GM19324 (cell line): Measurements from ENCODE around the gene KLHL25.
"Not testable (repeated sequence)": the region's sequence is repeated elsewhere in the genome, so short reads cannot be mapped to it uniquely, and the experiment has no call there.

ENCODE experiments used
- ATAC-seq: cut with Tn5 transposase; IDR thresholded peaks from one replicate; pipeline ENCODE4 v1.9.1; 2021; ENCODE audit warnings: mild to moderate bottlenecking, moderate library complexity; ENCODE audit not compliant: unreplicated experiment, low FRiP score

Gene KLHL25

DNA sequence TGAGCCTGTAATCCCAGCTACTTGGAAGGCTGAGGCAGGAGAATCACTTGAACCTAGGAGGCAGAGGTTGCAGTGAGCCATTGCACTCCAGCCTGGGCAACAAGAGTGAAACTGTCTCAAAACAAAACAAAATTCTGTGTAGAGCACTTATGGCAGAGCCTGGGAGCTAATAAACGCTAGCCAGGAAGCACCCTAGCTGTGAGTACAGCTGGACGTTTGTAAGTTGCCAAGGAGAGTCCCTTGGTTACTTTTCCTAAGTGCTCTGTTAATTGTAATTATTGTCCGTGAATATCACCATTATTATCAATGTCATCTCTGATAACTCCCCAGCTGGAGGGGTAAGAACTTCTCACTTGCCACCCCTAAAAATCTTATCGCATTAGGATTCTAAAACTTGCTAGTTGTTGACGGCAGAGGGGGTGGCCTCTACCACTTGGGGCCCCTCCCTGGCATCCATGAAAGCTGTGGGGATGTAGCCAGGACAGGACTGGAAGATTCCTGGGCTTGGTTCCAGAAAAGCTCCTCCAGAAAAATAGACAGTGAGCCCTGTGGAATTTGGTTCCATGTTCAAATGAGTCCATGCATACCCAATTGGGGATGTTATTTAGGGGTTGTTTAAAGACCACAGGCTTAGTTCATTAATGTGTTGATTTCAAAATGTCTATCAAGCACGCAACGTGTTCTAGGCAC is 9.9 kb upstream of the KLHL25 start:
- ATAC-seq, result no peak

GRCh38 chr15:85802617-85803016 is 7.9 kb upstream of the KLHL25 start:
- not testable (repeated sequence) for ATAC-seq

GRCh38 chr15:85800478-85801123 is 5.9 kb upstream of the KLHL25 start:
- ATAC-seq, result no peak

DNA sequence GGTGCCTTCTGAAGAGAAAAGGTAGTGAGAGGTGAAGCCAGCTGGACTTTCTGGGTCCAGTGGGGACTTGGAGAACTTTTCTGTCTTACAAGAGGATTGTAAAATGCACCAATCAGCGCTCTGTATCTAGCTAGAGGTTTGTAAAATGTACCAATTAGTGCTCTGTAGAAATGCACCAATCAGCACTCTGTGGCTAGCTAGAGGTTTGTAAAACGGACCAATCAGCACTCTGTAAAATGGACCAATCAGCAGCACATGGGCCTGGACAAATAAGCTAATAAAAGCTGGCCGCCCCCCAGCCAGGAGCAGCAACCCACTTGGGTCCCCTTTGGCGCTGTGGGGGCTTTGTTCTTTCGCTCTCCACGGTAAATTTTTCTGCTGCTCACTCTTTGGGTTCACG is 1.6 kb upstream of the KLHL25 start:
- not testable (repeated sequence) for ATAC-seq

DNA sequence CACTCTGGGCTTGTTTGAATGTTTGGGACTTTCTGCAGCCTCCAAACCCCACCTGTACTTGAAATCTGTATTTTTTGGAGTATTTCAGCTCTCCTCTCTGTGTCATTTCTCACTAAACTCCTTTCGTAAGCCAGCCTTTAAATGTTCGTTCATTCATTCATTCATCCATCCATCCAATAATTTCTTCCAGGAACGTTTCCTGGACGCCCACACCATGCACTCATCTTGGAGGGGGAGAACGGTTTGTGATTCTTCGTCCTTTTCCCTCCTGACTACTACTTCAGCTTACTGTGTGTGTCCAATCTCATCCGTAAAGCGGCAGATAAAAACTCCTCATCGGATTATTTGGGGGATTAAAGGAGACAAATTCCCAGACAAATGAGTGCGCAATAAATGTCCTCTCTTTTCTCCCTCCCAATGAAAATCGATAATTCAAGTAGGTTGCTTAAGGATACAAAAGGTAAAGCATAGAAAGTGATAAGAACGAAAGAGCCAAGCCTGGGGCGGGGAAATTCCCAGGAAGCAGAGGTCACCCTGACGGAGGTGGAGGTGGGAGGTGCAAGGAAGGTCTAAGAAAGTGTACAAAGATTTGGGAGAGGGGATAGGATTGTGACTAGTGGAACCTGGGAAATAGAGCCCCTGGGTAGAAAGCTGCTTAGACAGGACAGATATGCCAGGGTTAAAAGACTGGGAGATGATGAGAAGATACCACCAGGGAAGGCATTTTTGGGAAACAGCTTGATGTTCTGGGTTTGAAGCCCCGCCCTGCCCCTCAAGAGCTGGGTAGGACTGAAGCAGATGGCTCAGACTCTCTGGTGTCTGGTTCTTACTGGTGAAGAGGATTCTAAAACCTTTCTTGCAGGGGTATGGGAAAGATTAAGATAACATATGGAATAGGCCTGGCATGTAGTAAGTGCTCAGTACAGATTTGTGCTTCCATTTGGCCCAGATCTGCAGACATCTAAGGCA is 896 bp upstream of the KLHL25 start:
- no peak for ATAC-seq

DNA sequence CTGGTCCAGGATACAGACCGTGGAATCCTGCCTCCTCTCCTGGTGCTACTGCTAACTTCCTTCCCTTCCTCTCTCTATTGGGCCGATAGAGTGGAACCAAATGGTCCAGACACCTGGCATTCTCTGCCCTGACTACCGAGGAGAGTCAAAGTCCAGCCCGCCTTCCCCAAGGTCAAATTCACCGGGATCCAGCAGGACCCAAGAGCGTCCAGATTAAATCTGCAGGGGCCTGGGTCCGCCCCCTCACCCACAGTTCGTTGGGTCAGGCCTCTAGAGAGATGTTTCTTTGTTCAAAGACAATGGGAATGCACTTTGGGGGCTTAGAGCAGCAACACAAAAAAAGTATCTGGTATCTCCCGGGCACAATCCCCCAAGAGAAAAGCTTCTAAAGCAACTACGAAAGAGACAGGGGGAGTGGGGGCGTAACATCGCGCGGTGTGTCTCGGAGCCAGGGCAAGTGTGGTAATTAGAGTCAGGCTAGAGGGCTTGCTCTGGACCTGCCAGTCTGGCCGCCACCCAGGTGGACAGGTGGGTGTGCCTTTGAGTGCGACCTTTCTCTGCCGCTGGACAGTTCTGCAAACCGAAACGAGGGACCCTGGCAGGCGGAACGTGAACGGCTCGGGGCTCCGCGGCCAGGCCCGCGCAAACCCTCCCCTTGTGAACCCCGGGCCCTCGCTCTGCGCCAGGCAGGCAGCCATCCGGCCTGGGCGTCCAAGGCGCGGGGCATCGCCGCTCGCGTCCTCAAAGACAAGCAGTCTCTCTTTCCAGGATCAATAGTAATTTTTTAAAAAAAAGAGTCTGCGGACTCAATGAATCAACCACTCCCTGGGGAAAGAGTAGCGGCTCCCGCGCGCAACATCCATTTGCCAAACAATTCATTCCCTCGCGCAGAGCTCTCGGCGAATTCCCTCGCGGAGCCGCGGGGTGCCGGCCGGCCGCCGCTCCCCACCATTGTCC is 806 bp downstream of the KLHL25 start:
- peak; percentile 32 for ATAC-seq

DNA sequence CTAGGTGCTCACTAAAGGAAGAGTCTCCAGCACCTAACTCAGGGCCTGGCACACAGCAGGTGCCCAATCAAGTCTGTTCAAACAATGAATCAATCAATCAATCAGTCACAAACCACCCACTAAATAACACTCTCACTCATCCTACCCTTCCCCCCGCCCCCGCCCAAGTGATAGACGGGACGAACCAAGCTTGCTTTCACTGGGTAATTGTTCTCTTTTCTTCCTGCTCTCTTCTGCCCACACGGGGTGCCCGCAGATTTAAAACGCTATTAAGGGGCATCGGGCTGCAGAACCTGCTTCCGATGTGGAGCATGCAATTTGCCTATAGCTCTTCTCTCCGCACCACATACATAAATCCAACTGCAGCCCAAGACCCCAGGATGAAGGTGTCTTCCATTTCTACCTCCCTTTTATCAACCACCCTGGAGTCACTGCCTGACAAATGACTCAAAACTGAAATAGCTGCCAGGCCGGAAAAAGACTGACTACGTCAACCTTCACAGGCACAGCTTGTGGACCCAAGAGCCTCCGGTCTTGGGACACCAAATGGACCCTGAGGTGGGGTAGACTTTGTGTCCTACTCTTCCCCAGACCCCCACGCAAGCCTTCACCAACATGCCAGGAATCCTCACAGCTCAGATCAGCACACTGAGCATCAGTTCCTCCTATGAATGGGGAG is 1.7 kb downstream of the KLHL25 start:
- no peak for ATAC-seq

DNA sequence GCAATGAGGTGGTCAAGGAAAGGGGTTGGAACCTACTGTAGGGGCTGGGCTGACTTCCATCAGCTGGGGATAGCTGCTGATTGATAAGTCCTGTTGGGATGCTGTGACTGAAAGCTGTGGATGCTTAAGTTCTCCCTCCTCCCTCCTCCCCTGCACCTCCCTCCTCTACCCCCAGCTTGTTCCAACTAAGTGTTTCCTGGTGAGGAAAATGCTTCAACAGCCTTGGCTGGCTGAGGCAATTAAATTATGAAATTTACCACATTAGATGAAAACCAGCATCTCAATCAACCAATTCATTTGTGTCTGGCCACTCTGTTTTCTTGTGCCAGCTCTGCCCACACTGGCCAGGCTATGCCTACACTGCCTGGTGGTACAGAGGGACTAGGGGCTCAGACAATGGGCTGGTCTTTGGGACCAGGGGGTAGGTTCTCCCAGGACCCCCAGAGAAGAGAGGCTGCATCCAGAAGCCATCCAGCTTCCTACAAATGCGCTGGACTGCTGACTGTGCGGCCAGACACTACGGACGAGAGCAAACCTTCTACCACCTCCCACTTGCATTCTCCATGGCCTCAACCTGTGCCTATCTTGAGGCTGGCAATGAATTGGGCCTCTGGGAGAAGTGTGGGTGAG is 2.5 kb downstream of the KLHL25 start:
- ATAC-seq, result no peak

- ATAC-seq, result no peak
These were observed 5.2 kb downstream of the KLHL25 start for GRCh38 chr15:85789496-85789875.

DNA sequence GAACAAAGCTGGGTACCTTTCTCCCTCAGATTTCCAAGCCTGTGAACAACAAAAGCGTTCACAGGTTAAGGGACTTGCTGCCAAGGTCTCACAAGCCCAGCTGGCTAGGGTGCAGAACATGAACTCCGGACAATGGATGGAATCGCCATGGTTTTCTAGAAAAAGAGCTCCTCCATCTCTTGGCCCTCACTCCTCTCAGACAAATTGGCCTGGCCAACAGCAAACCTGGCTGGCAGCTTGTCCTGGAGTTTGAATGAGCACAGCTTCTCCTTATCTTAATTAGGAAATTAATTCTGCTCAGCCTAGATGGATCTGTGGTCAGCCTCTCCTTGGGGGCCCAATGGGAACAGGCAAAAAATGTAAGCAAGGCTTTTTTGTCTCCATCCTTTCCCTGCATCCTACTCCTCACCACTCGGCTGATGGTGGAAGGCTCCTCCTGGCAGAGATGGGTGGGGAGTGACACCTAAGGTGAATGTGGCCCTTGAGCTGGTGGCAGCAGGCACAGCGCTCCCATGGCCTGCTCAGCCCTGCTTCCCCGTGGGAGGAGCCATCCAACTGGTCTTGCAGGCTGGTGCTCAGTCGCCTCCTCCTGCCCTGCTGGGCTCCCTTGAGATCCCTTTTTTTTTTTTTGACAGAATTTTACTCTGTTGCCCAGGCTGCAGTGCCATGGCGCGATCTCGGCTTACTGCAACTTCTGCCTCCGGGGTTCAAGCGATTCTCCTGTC is 5.8 kb downstream of the KLHL25 start:
- no peak for ATAC-seq

DNA sequence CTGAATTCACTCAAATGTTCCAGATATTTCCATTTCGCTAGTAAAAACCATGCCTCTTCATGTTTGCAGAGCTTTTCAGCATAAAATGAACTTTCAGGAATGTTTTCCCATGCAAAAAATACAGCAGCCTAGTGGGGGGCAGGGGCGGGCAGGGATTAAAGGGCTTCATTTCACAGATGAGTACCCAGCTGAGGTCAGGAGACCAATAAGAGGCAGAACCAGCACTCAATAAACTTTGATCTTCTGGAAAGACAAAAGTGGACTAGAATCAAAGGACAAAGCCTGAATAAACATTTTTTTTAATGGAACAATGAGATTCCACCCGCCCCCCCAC is 8.0 kb downstream of the KLHL25 start:
- ATAC-seq, result no peak

DNA sequence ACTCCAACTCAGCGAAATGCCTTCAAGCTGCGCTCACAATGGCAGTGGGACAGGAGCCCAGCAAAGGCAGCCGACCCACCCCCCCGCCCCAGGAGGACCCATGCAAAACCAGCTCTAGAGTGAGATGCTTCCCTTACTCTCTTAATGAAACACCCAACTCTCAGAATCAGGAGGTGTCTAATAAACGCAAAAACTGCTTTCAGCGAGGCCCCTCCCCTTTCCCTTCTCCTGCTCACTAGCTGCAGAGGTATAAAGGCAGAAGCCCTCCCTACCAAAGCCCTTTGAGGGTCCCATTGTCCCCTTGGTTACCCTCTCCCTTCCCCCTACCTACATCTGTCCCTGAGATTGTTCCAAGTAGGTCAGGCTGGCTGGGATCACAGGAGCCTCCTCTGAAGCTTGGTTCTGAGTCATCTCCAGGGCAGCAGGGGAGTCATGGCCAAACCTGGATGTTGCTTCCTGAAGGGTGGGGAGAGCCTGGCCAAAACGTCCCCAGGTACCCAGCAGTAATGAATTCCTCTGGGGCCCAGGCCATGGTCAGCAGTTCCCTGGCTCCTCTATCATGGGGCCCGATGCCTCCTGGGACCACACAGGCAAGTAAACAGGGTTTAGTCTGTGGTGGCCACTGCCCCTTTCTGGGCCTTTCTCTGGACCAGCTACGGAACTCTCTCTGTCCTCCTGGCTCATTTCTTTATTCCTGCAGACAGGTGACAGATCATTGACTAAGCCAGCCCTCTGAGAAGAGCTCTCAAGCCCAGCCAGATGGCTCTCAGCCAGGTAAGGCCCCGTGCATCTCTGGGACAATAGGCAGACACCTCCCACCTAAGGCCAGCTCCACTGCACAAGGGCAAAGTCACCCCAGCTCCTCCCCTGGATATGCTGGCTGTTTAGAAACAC is 8.6 kb downstream of the KLHL25 start:
- ATAC-seq, result no peak

DNA sequence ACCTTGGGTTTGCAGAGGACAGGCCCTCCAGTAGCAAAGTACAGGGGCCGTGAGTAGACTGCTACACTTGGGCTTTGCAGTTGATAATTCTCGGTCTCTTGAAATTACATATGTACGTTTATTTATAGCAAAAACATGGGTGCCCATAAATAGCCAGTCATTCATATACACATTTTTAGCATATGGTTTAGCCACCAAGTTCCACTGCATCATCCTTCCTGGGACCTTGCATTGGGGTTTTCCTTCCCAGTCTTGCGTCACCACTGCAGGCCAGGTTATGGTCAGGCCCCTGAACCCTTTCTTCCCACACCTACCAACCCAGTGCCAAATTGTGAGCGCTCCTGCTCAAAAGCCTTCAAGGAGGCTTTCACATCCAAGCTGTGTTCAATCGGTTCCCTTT is 12.7 kb downstream of the KLHL25 start:
- ATAC-seq, result no peak

DNA sequence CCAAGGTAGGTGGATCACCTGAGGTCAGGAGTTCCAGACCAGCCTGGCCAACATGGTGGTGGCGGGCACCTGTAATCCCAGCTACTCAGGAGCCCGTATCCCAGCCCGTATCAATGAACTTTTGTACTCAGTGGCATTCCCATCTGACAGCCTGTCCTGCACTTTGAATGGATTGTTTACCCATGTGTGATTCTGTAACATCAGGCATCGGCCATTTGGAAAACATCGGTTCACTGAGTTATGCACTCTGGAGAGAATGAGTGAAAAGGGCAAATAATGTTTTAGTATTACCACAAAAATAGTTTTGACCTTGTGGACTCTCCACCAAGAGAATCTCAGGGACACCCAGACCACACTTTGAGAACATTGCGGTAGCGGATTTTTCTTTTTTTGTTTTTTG is 13.6 kb downstream of the KLHL25 start:
- no peak for ATAC-seq

GRCh38 chr15:85780225-85780985 is 14.3 kb downstream of the KLHL25 start:
- ATAC-seq, result no peak

- no peak for ATAC-seq
These were observed 15.5 kb downstream of the KLHL25 start for GRCh38 chr15:85779249-85779648.
